Type B pancreatic cell (in vitro differentiated cells): ENCODE data around the gene ERVV-1. TPM values are rescaled to one million over a fixed set of nuclear protein-coding genes. Genes with fewer than 3 reads are reported as not detected.

ENCODE experiments used
- DNase-seq: peaks from one replicate; pipeline ENCODE4 v3.0.0; 2021; ENCODE audit warnings: mixed read lengths; ENCODE audit not compliant: unreplicated experiment; ENCODE audit errors: extremely low spot score
- H3K27ac Mint-ChIP-seq: 2 replicates; pipeline ENCODE4 v1.8.0; 2021; ENCODE audit warnings: mild to moderate bottlenecking, mixed read lengths
- H3K27me3 Mint-ChIP-seq: 2 replicates; pipeline ENCODE4 v1.8.0; 2021; ENCODE audit warnings: mixed read lengths
- H3K36me3 Mint-ChIP-seq: 2 replicates; pipeline ENCODE4 v1.8.0; 2021; ENCODE audit warnings: mixed read lengths
- H3K4me1 Mint-ChIP-seq: one replicate; pipeline ENCODE4 v1.8.0; 2021; ENCODE audit warnings: mixed read lengths; ENCODE audit not compliant: unreplicated experiment
- H3K4me3 Mint-ChIP-seq: 2 replicates; pipeline ENCODE4 v1.8.0; 2021; ENCODE audit warnings: mild to moderate bottlenecking, mixed read lengths
- H3K9me3 Mint-ChIP-seq: 2 replicates; pipeline ENCODE4 v1.8.0; 2021; ENCODE audit warnings: mixed read lengths
- CTCF ChIP-seq: fragments of 200-600 bp; sonication (generic); conservative IDR thresholded peaks from 2 replicates; pipeline ENCODE4 v1.5.0; 2021; ENCODE audit warnings: antibody characterized with exemption, mild to moderate bottlenecking
- total RNA-seq: library from RNA; stranded (reverse); gene quantifications from 2 replicates; pipeline ENCODE4 v1.2.1, GENCODE V29; 2021; ENCODE audit warnings: low replicate concordance

The ERVV-1 gene
- total RNA-seq, 1 donor from 2014 or later = 0.17 TPM

GRCh38 chr19:53045536-53045935 lies 31.8 kb downstream of the ERVV-1 start:
- no peak for DNase-seq
- peak overlapping the region; percentile 45 for H3K27ac Mint-ChIP-seq
- H3K9me3 Mint-ChIP-seq = no peaks in the 10 kb centered on the region
- peaks cover 4% of the 10 kb centered on the region for H3K27me3 Mint-ChIP-seq
- peaks cover 4% of the 10 kb centered on the region for H3K4me1 Mint-ChIP-seq
- no peak for TF ChIP-seq CTCF
- H3K4me3 Mint-ChIP-seq = no peak overlapping the region
- no peaks in the 10 kb centered on the region for H3K36me3 Mint-ChIP-seq

- TF ChIP-seq CTCF = no peak
- no peak overlapping the region for H3K27ac Mint-ChIP-seq
- H3K36me3 Mint-ChIP-seq = no peaks in the 10 kb centered on the region
- DNase-seq = no peak
- H3K9me3 Mint-ChIP-seq = no peaks in the 10 kb centered on the region
- H3K4me3 Mint-ChIP-seq = no peak overlapping the region
- H3K4me1 Mint-ChIP-seq = peaks cover 4% of the 10 kb centered on the region
- peaks cover 4% of the 10 kb centered on the region for H3K27me3 Mint-ChIP-seq
Measured at GRCh38 chr19:53047379-53047778, 33.7 kb downstream of the ERVV-1 start.

GRCh38 chr19:53055117-53055516 lies 41.4 kb downstream of the ERVV-1 start:
- Mint-ChIP-seq H3K9me3 (peaks cover 10% of the 10 kb centered on the region), H3K4me1 (peaks cover 8% of the 10 kb centered on the region), H3K4me3 (peak overlapping the region; percentile 78), H3K27ac (peak overlapping the region; percentile 98), H3K27me3 (peaks cover 15% of the 10 kb centered on the region), H3K36me3 (no peaks in the 10 kb centered on the region)
- DNase-seq = no peak
- no peak for TF ChIP-seq CTCF

GRCh38 chr19:53057904-53058580 lies 44.3 kb downstream of the ERVV-1 start:
- Mint-ChIP-seq H3K36me3 (no peaks in the 10 kb centered on the region), H3K27me3 (peaks cover 10% of the 10 kb centered on the region), H3K9me3 (peaks cover 15% of the 10 kb centered on the region), H3K4me3 (peak overlapping the region; percentile 94), H3K4me1 (peaks cover 8% of the 10 kb centered on the region), H3K27ac (peak overlapping the region; percentile 84)
- DNase-seq = peak; percentile 80
- TF ChIP-seq CTCF = no peak

Other genes starting within 250 kb of the ERVV-1 start
- gene ZNF600, start 227.1 kb upstream of the ERVV-1 start, total RNA-seq = 12.5 and 28.8 TPM in 2 replicates
- 23.0 and 40.0 TPM in 2 replicates for gene ZNF28, start 192.3 kb upstream of the ERVV-1 start, total RNA-seq
- gene ZNF468, start 156.3 kb upstream of the ERVV-1 start, total RNA-seq = 32.4 and 45.1 TPM in 2 replicates
- gene ZNF320, start 116.3 kb upstream of the ERVV-1 start, total RNA-seq = 30.4 and 33.5 TPM in 2 replicates
- gene ZNF888, start 90.5 kb upstream of the ERVV-1 start, total RNA-seq = 8.9 and 12.5 TPM in 2 replicates
- gene ZNF816, start 51.0 kb upstream of the ERVV-1 start, total RNA-seq = 17.2 and 18.1 TPM in 2 replicates
- gene ERVV-2, start 30.8 kb downstream of the ERVV-1 start, total RNA-seq = 0.53 and 2.2 TPM in 2 replicates
- gene ZNF160, start 89.5 kb downstream of the ERVV-1 start, total RNA-seq = 30.7 and 35.9 TPM in 2 replicates
- 15.5 and 15.6 TPM in 2 replicates for gene ZNF415, start 119.0 kb downstream of the ERVV-1 start, total RNA-seq
- 14.6 and 15.8 TPM in 2 replicates for gene ZNF347, start 145.1 kb downstream of the ERVV-1 start, total RNA-seq
- 5.0 and 7.2 TPM in 2 replicates for gene ZNF665, start 179.4 kb downstream of the ERVV-1 start, total RNA-seq
- gene ZNF677, start 241.0 kb downstream of the ERVV-1 start, total RNA-seq = 47.1 and 47.9 TPM in 2 replicates
- gene VN1R2, start 244.4 kb downstream of the ERVV-1 start, total RNA-seq = not detected in 2 replicates